ELF-1 (cell line): ENCODE measurements around the gene S1PR2.
"Not testable (repeated sequence)": the region's sequence is repeated elsewhere in the genome, so short reads cannot be mapped to it uniquely, and the experiment has no call there.

Source experiments
- DNase-seq: peaks from one replicate; pipeline ENCODE4 v3.0.0-alpha.2; 2016; ENCODE audit warnings: low read depth, low spot score

Gene S1PR2

DNA sequence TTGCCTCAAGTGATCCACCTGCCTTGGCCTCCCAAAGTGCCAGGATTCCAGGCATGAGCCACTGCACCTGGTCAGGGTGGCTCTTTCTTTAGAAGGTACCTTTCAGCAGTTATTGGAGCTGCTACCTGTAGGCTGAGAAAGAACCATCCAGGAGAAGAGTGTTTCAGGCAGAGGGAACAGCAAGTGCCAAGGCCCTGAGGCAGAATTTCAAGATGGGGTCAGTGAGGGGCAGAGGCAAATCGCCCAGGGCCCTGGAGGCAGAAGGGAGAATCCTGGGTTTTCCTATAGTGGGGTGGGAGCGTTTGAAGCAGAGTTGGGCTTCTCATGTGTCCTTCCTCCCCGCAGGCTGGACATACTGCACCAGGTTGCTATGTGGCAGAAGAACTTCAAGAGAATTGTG, 23.1 kb upstream of the S1PR2 start:
- DNase-seq = no peak

DNA sequence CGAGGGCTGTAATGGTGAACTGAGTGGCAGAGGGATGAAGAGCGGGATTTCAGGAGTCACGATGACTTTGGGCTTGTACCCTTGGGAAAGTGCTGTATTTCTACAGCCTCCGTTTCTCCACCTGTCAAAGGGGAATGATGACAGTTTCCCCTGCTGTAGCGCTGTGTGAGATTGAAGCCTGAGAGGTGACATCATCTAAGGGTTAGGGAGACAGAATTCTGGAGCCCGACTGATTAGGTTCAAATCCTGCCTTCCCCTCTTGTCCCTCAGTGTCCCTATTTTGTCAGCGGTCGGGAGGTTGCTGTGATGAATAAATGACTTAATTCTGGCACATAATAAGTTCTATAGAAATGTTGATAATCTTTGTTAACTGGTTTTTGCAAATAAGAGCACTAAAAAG, 21.6 kb upstream of the S1PR2 start:
- no peak for DNase-seq

DNA sequence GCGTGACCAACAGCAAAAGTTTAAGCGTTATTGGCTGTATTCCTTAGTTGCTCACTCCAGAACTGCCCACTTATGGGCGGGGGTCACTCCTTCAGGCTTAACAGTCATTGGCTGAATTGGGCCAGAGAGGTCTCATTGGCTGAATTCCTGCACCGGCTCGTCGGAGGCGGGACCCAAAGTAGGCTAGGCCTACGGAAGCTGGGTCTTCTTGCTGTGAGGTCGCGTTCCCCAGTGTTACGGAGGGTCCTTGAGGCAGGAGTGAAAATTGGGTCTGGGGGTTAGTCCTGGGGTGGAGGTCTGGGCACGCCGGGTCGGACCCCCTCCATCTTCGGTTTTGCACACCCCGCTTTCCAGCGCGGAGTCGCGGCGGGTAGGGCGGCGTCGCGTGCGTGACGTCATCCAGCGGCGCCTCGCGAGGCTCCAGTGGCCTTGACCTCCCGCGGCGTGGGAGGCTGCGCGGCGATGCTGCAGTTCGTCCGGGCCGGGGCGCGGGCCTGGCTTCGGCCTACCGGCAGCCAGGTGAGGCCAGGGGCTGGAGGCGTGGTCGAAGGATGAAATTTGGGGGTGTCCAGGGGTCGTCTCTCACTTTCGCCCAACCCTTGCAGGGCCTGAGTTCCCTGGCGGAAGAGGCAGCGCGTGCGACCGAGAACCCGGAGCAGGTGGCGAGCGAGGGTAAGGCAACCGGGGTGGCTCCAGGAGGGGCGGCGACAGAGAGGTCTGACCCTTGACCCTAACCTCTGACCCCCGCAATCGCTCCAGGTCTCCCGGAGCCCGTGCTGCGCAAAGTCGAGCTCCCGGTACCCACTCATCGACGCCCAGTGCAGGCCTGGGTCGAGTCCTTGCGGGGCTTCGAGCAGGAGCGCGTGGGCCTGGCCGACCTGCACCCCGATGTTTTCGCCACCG, 20.9 kb upstream of the S1PR2 start, which contains the start of gene MRPL4:
TSS of gene MRPL4 (plus strand) at position 423 of the 903 bp plus-strand sequence. CDS start at position 463, 40 bp downstream.
- DNase-seq = peak; percentile 98

DNA sequence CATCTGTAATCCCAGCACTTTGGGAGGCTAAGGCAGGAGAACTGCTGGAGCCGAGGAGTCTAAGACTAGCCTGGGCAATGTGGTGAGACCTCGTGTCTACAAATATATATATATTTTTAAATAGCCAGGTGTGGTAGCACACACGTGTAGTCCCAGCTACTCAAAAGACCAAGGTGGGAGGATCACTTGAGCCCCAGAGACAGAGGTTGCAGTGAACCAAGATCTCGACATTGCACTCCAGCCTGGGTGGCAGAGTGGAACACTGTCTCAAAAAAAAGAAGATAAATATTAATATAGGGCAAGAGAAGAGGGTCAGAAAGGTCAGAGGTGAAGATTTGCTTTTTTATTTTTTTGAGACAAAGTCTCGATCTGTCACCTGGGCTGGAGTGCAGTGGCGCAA, 15.4 kb upstream of the S1PR2 start:
- DNase-seq = no peak

DNA sequence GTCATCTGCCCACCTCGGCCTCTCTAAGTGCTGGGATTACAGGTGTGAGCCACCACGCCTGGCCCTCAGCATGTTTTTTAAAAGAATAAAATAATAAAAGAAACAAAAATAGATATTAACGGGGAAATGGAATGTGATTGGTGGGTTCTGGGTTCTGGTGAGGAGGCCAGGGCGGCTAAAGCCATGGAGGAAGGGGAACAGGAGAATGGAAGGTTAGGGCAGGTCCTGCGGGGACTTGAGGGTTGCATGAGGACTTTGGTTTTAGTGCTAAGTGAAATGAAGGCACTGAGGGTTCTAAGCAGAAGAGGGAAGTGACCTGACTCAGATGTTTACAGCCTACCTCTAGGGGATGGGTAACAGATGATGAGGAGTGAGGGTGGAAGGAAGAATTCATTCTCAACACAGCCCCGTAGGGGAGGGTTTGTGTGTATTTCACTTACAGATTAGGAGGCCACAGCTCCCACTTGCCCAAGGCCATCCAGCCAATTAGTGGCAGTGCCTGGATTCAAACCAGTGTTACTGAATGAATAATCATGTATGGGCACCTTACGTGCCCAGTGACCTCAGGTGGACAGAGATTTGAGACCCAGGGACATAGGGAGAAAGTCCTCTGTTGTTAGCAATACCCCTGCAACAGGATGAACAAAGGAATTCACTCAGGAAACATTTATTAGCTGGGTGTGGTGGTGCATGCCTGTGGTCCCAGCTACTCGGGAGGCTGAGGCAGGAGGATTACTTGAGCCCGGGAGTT, 14.2 kb upstream of the S1PR2 start:
- no peak for DNase-seq

DNA sequence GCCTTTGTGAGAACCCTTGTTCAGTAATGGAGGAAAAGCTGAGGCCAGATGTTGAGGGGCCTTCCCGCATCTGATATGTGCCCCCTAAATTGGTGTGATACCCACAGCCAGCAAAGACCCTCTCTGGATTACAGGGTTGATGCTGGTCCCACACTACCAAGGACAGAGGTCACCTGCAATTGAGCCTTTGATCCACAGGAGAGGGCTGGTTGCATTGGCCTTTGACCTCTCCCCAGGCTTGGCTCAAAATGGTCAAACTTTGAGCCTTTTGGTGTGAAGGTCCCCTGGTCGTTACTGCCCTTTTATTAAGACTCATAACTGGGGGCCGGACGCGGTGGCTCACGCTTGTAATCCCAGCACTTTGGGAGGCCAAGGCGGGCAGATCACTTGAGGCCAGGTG, 12.5 kb upstream of the S1PR2 start:
- DNase-seq = no peak

DNA sequence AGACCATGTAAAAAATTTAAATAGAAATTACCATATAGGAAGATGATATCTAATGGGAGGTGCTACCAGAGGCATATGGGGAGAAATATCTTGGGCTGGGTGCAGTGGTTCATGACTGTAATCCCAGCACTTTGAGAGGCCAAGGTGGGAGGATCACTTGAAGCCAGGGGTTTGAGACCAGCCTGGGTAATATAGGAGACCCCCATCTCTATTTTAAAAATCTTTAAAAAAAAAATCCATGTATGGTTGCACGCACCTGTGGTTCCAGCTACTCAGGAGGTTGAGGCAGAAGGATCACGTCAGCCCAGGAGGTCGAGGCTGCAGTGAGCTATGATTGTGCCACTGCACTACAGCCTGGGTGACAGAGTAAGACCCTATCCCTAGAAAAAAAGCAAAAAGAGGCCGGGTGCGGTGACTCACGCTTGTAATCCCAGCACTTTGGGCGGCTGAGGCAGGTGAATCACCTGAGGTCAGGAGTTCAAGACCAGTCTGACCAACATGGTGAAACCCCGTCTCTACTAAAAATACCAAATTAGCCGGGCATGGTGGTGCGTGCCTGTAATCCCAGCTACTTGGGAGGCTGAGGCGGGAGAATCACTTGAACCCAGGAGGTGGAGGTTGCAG, 10.8 kb upstream of the S1PR2 start:
- not testable (repeated sequence) for DNase-seq

DNA sequence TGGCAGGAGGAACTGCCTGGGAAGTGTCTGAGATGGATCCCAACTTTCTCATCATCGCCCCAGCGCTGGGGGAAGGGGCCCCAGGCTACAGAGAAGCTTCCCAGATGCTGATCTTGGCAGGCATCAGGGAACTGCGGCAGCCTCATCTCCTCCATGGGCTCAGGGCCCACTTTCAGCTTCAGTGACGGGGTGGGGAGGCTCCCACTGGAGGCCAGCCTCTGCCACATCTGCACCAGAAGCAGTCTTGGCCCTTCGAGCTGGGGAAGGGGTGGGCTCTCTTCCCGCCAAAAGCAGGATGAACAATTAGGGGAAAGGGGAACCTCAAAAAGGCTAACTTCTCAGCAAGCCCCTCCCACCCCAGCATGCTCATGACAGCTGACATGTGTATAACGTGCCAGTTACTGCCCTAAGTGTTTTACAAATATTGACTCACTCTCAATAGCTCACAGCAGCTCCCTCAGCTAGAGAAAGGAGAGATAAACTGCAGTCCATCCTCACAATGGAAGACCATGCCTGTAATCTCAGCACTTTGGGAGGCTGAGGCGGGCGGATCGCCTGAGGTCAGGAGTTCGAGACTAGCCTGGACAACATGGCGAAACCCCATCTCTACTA, 7.1 kb upstream of the S1PR2 start:
- DNase-seq = no peak

DNA sequence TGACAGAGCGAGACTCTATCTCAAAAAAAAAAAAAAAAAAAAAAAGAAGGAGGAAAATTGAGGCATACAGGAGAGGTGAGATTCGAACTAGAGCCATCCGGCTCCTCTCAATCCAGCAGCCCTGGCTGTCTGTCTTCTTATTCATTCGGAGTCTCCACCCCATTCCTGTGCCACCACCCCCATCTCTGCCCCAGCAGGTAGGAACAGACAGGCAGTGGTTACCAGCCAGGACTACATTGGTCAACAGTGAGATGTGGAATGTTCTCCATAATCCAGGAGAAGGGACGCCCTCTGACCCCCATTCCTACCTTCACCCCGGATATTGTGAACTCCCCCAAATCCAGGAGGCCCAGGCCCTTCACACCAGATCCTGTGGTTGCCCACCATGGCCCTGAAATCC, 6.6 kb upstream of the S1PR2 start:
- DNase-seq = no peak

DNA sequence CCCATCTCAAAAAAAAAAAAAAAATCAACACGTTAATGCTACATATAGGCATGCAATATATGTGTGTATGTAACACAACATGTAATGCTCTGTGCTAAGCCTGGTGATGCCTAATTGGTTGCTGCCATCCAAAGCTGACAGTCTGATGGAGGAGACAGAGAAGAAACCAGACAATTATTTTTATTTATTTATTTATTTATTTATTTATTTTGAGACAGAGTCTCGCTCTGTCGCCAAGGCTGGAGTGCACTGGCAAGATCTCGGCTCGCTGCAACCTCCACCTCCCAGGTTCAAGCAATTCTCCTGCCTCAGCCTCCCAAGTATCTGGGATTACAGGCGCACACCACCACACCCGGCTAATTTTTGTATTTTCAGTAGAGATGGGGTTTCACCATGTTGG, 4.3 kb upstream of the S1PR2 start:
- DNase-seq = not testable (repeated sequence)

DNA sequence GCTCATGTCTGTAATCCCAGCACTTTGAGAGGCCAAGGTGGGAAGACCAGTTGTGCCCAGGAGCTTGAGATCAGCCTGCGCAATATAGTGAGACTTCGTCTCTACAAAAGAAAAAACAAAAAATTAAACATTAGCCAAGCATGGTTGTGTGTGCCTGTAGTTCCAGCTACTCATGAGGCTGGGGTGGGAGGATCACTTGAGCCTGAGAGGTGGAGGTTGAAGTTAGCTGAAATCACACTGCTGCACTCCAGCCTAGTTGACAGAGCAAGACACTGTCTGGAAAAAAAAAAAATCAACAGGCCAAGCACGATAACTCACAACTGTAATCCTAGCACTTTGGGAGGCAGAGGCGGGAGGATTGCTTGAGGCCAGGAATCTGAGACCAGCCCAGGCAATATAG, 3.9 kb upstream of the S1PR2 start:
- no peak for DNase-seq

DNA sequence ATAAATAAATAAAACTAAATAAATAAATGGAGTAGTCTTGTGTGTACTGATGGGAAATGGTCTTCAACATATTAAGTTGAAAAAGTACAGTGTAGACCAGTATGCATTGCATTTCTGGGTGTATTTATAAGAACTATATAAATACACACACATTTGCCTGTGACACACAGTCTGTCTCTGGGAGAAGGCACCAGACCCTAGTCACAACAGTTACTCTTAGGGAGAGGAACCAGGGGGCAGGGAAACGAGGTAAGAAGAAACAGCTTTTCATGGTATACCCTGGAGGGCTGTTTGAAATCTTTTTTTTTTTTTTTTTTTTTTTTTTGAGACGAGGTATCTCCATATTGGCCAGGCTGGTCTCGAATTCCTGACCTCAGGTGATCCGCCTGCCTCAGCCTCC, 2.8 kb upstream of the S1PR2 start:
- no peak for DNase-seq

DNA sequence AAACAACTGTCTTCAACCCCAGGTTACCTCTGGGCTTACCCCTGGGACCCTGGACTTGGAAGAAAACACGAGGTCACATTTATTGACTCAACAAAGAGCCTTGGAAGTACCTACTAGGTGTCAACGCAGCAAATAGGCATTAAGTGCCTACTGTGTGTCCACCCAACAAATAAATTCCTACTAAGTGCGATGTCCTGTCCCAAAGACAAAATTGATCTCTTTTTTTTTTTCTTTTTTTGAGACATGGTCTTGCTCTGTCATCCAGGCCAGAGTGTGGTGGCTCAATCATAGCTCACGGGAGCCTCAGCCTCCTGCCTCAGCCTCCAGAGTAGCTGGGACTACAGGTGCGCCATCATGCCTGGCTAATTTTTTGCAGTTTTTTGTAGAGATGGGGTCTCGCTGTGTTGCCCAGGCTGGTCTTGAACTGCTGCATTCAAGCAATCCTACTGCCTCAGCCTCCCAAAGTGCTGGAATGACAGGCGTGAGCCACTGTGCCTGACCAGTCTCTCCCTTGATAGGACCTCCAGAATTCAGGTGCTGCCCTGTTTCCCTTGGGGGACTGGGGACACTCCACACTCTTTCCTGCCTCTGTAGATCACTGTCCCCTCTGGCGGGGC, 589 bp upstream of the S1PR2 start:
- DNase-seq = no peak

DNA sequence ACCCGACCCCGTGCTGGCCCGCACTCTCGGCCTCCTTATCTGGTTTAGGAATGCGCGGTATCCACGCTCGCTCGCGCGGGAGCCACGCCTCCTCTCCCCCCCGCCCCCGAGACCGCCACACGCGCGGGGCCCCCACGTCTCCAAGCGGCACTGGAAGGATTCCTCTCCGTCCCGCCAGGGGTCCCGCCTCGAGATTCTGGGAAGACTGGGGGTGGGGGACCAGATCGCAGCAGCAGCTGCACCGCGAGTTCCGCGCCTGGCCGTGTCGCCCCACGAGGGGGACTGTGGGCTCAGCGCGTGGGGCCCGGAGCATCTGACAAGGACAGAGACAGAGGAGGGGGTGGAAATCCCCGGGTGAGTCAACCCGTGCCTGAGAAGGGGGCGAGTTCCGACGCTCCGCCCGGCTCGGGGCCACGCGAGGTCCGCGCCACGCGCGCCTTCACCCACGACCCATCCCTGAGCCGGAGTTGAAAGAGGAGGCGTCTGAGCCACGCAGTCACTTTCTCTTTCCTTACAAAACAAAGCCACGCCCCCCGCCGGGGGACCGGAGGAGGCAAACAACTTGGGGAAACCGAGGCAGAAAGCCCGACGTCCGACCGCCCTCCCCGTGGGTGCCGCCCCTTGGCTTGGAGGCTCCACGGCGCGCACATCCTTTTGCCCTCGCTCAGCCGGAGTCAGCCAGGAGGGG, 814 bp downstream of the S1PR2 start:
- no peak for DNase-seq

DNA sequence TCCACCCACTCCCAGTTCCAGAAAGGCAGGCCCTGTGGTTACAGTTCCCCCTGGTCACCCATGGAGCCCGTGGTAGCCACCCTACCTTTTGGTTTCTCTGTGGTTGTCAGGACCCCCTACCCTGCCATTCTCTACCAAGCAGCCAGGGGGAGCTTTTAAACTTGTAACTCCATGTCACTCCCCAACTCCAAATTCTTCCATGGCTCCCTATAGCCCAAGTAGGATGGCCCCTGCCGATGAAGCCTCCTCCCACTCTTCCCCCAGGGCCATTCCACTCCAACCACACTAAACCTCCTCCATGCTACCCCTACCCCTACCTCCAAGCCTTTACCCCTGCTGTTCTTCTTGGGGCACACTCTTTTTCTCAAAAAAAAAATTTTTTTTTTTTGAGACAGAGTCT, 2.2 kb downstream of the S1PR2 start:
- peak; percentile 75 for DNase-seq

DNA sequence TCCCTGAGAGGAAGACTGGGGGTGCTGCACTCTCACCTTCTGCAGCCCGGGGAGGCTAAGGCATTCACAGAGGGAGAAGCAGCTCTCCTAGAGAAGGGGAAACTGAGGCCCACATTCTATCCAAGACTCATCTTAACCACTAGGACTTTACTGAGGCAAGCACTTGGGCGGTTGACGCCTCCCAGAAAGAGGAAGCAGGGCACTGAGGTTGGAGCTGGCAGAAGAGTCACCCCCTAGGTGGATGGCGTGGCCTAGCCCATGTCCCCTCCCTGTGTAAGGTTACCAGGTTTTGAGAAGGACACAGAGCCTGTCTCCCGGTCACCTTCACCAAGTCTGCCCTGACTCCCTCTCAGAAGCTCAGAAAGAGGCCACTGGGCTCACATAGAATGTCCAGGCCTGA, 2.7 kb downstream of the S1PR2 start:
- DNase-seq = no peak

DNA sequence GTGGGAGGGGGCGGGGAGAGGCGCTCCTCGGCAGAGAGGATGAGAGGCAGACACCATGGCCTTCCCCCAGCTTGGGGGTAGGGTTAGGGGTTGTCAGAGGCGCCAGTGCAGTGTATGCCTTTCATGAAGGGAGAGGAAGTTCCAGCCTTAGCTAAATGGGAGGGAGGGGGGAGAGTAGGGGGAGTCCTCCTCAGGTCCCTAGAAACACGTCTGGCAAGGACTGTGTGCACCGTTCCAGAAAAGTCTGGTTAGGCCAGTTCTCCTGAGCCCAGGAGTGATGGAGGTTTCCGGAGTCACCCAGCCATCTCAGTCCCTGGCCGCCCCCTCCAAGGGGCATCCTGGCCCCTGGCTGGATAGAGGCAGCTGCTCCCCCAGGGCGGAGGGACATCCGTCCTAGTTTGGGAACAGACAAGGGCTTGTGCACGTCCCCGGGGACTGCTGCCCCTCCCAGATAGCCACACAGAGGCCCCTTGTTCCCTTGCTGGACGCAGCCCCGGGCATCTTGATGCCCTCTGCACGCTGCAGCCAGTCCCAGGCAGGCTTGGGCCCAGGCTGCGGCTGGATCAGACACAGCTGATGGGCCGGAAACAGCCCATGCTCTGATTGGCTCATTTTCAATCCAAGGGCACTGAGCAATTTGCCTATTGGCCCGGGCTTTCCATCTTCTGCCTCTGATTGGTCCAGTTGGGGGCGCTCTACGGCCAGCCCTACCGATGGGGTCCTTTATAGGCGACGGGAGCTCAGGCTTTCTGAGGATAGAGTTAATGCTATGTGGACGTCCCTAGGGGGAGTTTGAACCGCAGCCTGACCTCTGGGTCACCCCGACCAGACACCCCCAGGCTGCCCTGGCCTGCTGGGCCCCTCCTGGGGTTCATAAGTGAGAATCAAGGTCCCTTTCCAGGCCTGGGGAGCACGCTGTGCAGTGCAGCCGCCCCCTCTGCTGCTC, 3.8 kb downstream of the S1PR2 start:
- DNase-seq = no peak

DNA sequence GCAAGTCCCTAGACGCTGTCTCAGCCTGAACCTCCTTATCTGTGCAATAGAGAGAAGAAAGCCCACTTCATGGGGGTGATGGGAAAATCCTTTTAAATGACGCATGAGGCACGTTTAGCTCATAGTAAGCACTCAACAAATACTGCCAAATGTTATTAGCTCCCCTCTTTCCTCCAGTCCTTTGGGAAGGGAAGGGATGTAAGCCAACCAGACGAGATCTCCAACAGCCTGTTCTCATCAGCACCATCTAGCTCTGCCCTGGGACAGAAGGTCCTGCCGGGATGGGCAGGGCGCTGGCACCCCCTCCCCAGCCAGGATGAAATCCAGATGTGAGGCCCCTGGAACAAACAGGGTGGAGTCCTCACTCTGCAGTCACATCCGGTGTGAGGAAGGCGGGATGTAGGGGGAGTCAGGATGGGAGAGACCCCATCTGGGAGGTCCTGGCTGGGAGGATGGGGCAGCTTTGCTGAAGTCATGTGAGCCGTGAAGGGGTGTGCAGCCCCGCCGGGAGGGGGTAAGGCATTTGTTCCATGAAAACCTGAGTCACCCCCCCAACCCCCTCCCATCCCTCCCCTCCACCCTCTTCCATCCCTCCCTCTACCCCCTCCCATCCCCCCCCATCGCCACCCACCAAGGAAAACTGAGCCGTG, 4.6 kb downstream of the S1PR2 start:
- no peak for DNase-seq

DNA sequence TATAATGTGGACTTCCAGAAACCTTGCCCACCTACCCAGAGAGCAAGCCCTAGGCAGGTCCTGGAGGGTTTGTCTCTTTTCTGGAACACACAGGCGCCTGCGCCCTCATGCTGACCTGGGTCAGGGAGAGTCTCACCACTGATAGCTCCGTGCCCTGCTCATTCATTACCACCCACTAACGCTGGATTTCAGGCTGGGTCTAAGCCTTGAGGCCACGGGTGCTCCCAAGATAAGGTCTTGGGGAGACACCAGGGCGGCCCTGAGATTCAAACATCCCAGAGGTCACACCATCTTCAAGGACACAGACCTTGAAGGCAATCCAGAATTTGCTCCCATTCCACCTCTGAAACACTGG, 5.1 kb downstream of the S1PR2 start:
- DNase-seq = no peak
